Activated B cell treated with CpG ODN at 0.5 μM for 24 hours (primary cell): ENCODE measurements around the gene C17orf67. TPM values are rescaled to one million over a fixed set of nuclear protein-coding genes. Genes with fewer than 3 reads are reported as not detected.
A peak's percentile ranks its signal among the peaks of the same experiment; 100 is the strongest.

Experiments
- ATAC-seq: fragments of 200-7000 bp; cut with Tn5 transposase; one replicate; pipeline ENCODE4 v1.10.0; 2021; ENCODE audit warnings: low read depth, mild to moderate bottlenecking, moderate library complexity
- CTCF ChIA-PET: fragments of 350-600 bp; sonication (Branson Sonifier 250); formaldehyde crosslinking; loops from one replicate; lab custom pipeline; 2021; ENCODE audit warnings: antibody characterized with exemption; lab: Charles Lee
- POLR2A ChIA-PET: fragments of 350-600 bp; sonication (Branson Sonifier 250); formaldehyde crosslinking; loops from one replicate; lab custom pipeline; 2021; ENCODE audit warnings: antibody characterized with exemption; lab: Charles Lee
- DNase-seq: peaks from one replicate; pipeline ENCODE4 v3.0.0; 2022
- H3K27ac Mint-ChIP-seq: one replicate; pipeline ENCODE4 v1.8.0; 2020; ENCODE audit warnings: mixed read lengths
- H3K27me3 Mint-ChIP-seq: one replicate; pipeline ENCODE4 v1.8.0; 2021; ENCODE audit warnings: mixed read lengths
- H3K36me3 Mint-ChIP-seq: one replicate; pipeline ENCODE4 v1.8.0; 2021; ENCODE audit warnings: low read depth, mixed read lengths
- H3K4me1 Mint-ChIP-seq: one replicate; pipeline ENCODE4 v1.8.0; 2021; ENCODE audit warnings: mixed read lengths
- H3K4me3 Mint-ChIP-seq: one replicate; pipeline ENCODE4 v1.8.0; 2020; ENCODE audit warnings: mild to moderate bottlenecking, mixed read lengths
- H3K9me3 Mint-ChIP-seq: one replicate; pipeline ENCODE4 v1.8.0; 2020; ENCODE audit warnings: mixed read lengths
- CTCF ChIP-seq: fragments of 200-600 bp; IDR thresholded peaks from one replicate; pipeline ENCODE4 v1.8.0; 2022; ENCODE audit warnings: antibody characterized with exemption, mild to moderate bottlenecking
- intact Hi-C: fragments of 100-400 bp; cut with micrococcal nuclease; formaldehyde crosslinking; loops from one replicate; pipeline ENCODE4 v1.15.1; 2024
- total RNA-seq: library from RNA; stranded (reverse); gene quantifications from 2 replicates; pipeline ENCODE4 v1.2.3, GENCODE V29; 2022

Gene C17orf67
- total RNA-seq, 1 donor from 2014 or later = 4.0 TPM

GRCh38 chr17:56876766-56877179, 43.1 kb upstream of the C17orf67 start:
- ATAC-seq = no peak

DNA sequence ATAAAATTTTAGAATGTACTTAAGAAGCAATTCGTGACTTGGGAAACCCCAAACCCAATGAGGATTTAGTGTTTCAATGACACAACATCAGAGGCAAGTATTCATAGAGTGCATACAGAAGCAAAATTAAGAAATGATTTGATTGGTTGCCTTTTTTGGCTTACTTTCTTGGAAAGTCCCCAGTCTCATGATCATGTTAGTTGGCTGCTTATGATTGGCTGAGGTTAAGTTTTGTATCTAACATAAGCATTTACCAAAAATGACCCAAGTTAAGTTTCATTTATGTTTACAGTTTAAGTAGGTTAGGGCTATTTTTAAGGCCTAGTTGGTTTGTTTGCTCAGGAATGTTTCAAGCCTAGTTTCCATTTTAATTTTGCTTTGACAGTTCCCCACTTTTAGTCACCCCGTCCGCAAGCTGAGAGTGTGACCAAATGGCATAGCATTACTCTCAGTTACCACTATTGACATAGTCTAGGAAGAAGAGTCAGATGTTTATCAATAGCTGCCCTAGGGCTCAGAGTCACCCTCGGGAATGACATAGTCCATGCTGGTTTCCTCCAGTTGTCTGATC, 36.4 kb upstream of the C17orf67 start:
- no peak for DNase-seq
- ATAC-seq = no peak
- intact Hi-C loops = no loop called here

More at GRCh38 chr17:56876766-56877179, 43.1 kb upstream of the C17orf67 start:
- H3K4me1 Mint-ChIP-seq = peaks cover 8% of the 10 kb centered on the region
- H3K4me3 Mint-ChIP-seq = no peak overlapping the region
- no peak for TF ChIP-seq CTCF
- ChIA-PET POLR2A (no interaction called here), CTCF (no interaction called here)
- no peak overlapping the region for H3K27ac Mint-ChIP-seq
- intact Hi-C loops = no loop called here
- H3K9me3 Mint-ChIP-seq = peaks cover 2% of the 10 kb centered on the region
- DNase-seq = no peak
- H3K27me3 Mint-ChIP-seq = no peaks in the 10 kb centered on the region
- no peaks in the 10 kb centered on the region for H3K36me3 Mint-ChIP-seq

GRCh38 chr17:56868716-56869115, 35.0 kb upstream of the C17orf67 start:
- no peaks in the 10 kb centered on the region for H3K9me3 Mint-ChIP-seq
- intact Hi-C loops = no loop called here
- H3K27me3 Mint-ChIP-seq = no peaks in the 10 kb centered on the region
- no peak for ATAC-seq
- CTCF ChIA-PET = no interaction called here
- peaks cover 11% of the 10 kb centered on the region for H3K4me1 Mint-ChIP-seq
- H3K36me3 Mint-ChIP-seq = peaks cover 10% of the 10 kb centered on the region
- no peak for TF ChIP-seq CTCF
- no peak overlapping the region for H3K27ac Mint-ChIP-seq
- no peak overlapping the region for H3K4me3 Mint-ChIP-seq
- POLR2A ChIA-PET = interaction anchor here (0.6 kb wide), 1 partner anchor 10 kb away, joined by 3 read pairs; no protein-coding TSS in a partner anchor
- no peak for DNase-seq

More for the DNA sequence above, 36.4 kb upstream of the C17orf67 start:
- Mint-ChIP-seq H3K27ac (peak overlapping the region; percentile 66), H3K9me3 (no peaks in the 10 kb centered on the region), H3K4me1 (peaks cover 11% of the 10 kb centered on the region), H3K36me3 (peaks cover 3% of the 10 kb centered on the region), H3K4me3 (no peak overlapping the region), H3K27me3 (no peaks in the 10 kb centered on the region)
- CTCF ChIA-PET = interaction anchor here (1.2 kb wide), 1 partner anchor 50 kb away, joined by 3 read pairs; no protein-coding TSS in a partner anchor
- TF ChIP-seq CTCF = no peak
- POLR2A ChIA-PET = no interaction called here

GRCh38 chr17:56867948-56868376, 34.2 kb upstream of the C17orf67 start:
- intact Hi-C loops = no loop called here
- peaks cover 12% of the 10 kb centered on the region for H3K36me3 Mint-ChIP-seq
- POLR2A ChIA-PET = interaction anchor here (0.6 kb wide), 1 partner anchor 12 kb away, joined by 6 read pairs; no protein-coding TSS in a partner anchor
- ATAC-seq (no peak), DNase-seq (no peak)
- H3K4me3 Mint-ChIP-seq = no peak overlapping the region
- TF ChIP-seq CTCF = no peak
- H3K27ac Mint-ChIP-seq = no peak overlapping the region
- peaks cover 11% of the 10 kb centered on the region for H3K4me1 Mint-ChIP-seq
- H3K27me3 Mint-ChIP-seq = no peaks in the 10 kb centered on the region
- CTCF ChIA-PET = no interaction called here
- no peaks in the 10 kb centered on the region for H3K9me3 Mint-ChIP-seq

- ATAC-seq = no peak
- no peaks in the 10 kb centered on the region for H3K27me3 Mint-ChIP-seq
- no peak for TF ChIP-seq CTCF
- no peak for DNase-seq
- peaks cover 11% of the 10 kb centered on the region for H3K4me1 Mint-ChIP-seq
- no peak overlapping the region for H3K4me3 Mint-ChIP-seq
- intact Hi-C loops = no loop called here
- H3K27ac Mint-ChIP-seq = no peak overlapping the region
- POLR2A ChIA-PET = no interaction called here
- CTCF ChIA-PET = no interaction called here
- H3K36me3 Mint-ChIP-seq = peaks cover 26% of the 10 kb centered on the region
- no peaks in the 10 kb centered on the region for H3K9me3 Mint-ChIP-seq
Observed at GRCh38 chr17:56866496-56866895, 32.8 kb upstream of the C17orf67 start.
